HG02870 (cell line): ENCODE data around the gene LRRTM3.

Experiments
- ATAC-seq: cut with Tn5 transposase; IDR thresholded peaks from one replicate; pipeline ENCODE4 v1.9.1; 2021; ENCODE audit warnings: mild to moderate bottlenecking, moderate library complexity; ENCODE audit not compliant: unreplicated experiment

The LRRTM3 gene

GRCh38 chr10:66931949-66932343 is 6.1 kb downstream of the LRRTM3 start:
- no peak for ATAC-seq

DNA sequence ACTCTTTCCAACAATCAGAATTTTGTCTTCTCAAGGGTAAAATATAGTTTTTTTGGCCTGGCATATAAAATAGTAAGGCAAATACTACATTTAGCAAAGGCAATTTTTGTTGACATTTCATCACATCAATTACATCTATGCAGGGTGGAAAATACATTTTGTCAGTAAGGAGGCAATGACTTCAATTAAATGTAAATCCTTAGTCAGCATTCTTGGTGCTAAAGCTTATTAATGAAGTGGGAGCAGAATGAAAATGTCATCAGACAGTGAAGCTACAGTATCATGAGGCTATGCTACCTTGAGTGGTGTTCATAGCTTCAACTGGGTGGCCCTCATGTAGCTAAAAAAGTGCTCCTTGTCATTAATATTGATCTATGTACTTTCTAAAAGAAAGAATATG is 8.9 kb downstream of the LRRTM3 start:
- ATAC-seq: no peak

GRCh38 chr10:66940965-66941364 is 15.1 kb downstream of the LRRTM3 start:
- no peak for ATAC-seq

DNA sequence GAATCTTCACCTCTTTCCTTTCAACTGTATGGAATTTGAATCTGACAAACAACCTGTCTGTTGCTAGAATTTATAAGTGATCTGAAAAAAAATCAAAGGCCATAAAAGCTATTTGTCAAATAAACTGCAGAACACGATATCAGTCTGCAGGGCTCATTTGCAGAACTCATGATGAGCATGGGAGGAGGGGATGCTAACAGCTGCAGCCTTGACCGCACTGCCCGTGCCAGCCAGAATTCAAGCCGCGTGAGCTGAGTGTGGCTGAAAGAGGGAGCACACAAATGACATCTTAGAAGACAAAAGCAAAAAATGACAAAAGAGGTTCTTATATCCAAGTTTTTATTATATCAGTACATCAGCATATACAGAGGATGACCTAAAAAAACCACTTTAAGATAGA is 15.7 kb downstream of the LRRTM3 start:
- ATAC-seq: no peak

DNA sequence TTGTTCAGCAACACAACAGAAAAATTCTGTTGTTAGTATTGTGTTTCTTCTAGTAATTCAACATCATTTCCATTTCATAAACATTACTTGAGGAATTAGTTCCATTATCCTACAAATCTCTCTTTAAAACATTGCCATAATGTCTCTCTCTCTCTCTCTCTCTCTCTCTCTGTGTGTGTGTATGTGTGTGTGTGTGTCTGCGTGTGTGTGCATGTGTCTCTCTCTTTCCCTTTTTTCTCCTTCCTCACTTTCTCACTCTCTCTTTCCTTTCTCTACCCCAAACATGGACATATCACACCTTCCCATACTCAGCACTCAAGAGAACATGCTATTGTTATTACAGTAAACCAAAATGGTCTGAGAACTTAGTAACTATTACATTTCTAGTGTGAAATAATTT is 16.6 kb downstream of the LRRTM3 start:
- no peak for ATAC-seq

DNA sequence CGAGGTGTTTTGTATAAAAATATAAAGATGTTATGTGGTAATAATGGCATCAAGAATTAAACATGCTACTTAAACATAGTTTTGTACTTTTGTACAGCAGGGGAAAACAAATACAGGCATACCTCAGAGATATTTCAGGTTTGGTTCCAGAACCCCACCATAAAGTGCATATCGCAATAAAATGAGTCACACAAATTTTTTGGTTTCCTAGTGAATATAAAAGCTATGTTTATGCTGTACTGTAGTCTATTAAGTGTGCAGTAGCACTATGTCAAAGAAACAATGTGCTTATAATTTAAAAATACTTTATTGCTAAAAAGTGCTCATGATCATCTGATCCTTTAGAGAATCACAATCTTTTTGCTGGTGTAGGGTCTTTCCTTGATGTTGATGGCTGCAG is 17.8 kb downstream of the LRRTM3 start:
- no peak for ATAC-seq

DNA sequence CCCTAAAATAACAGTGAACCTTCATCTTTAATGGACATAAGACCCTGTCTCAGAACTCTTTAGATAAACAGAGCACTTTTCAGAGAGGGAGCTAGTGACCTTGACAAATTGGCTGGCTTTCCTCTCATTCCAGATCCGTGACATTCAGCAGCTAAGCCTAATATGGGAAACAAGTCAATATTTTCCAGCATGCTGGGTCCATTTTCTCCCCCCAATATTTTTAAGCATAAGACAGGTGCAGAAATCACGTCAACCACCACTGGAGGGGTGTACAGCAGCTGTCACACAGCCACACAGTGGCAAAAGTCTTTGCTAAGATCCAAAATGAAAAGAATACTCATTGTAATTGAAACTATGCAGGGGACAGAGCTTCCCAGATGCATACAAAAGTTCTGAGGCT is 26.1 kb downstream of the LRRTM3 start:
- ATAC-seq: no peak

- ATAC-seq: no peak
These were observed 32.6 kb downstream of the LRRTM3 start for GRCh38 chr10:66958466-66958865.

GRCh38 chr10:66964946-66965345 is 39.1 kb downstream of the LRRTM3 start:
- no peak for ATAC-seq

GRCh38 chr10:66980246-66980815 is 54.5 kb downstream of the LRRTM3 start:
- ATAC-seq: no peak

- no peak for ATAC-seq
These were observed 55.7 kb downstream of the LRRTM3 start for GRCh38 chr10:66981361-66982052.

- no peak for ATAC-seq
These were observed 56.2 kb downstream of the LRRTM3 start for GRCh38 chr10:66982053-66982420.

DNA sequence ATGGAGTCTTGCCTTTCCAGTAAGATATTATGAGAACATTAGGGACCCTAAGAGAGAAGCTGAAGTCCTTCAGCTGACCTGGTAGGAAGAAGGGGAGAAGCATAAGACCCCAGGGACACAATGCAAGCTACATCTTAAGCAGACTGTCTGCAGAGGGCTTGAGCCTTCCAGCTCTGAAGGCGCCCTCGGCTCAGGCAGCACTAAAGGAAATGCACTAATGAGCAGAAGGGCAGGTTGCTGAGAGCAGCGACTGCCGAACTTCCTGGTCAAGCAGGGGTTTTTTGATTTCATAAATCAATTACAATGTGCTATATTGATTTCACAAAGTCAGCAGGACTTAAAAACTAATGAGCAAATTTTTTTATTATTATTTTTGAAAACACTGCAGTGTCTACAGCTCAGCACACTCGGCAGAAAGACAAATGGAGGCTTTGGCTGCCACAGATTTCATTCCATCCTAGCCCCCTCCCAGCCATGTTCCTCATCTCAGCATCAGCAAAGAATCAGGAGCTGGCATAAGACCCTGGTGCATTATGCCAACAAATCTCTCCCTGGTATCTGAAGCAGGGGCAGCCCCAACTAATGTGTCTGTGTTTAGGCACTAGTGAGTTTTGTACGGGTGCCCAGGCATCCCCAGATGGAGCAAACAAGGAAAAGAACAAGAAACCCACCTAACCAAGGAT is 57.1 kb downstream of the LRRTM3 start:
- ATAC-seq: no peak

GRCh38 chr10:66983475-66983818 is 57.6 kb downstream of the LRRTM3 start:
- no peak for ATAC-seq

GRCh38 chr10:66990143-66990830 is 64.5 kb downstream of the LRRTM3 start:
- ATAC-seq: no peak

DNA sequence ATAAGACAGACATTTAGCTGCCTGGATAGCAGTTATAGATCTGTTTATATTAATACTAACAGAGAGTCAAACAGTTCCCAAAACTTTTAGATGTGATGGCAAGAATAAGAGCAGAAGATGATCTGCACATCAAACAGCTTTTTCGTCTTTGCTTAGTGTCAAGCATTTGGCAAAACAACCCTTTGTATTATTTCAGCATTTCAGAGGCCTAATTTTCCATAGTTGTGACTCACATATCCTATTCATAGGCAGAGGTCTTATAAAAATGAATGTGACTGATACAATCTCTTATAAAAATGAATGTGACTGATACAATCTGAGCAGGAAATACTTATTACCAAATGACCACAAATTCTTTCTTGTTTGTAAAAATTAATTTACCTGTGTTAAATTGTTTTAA is 71.2 kb downstream of the LRRTM3 start:
- no peak for ATAC-seq

- ATAC-seq: no peak
These were observed 74.1 kb downstream of the LRRTM3 start for GRCh38 chr10:66999762-67000545.

DNA sequence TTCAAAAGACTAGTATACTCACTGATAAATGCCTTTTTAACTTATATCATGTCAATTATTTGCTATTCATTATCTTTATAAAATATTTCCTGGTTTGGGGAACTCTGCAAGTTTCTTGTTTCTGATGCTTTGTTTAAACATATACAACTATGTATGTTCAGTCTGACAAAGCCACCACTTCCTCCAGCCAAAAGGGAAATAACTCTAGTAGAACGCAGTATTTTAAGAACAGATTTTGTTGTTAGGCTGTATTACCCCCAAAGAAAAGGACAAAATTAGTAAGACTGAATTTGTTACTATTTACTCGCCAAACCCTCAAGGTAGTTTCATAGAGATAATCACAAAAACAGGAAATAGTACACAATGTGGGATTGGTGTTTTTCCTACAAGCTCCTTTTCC is 78.9 kb downstream of the LRRTM3 start:
- no peak for ATAC-seq

- no peak for ATAC-seq
These were observed 80.1 kb downstream of the LRRTM3 start for GRCh38 chr10:67005981-67006380.

GRCh38 chr10:67011480-67011879 is 85.6 kb downstream of the LRRTM3 start:
- ATAC-seq: no peak

GRCh38 chr10:67011981-67012380 is 86.1 kb downstream of the LRRTM3 start:
- ATAC-seq: no peak
